ENCODE measurements around the gene SYT17.

SYT17 gene

GRCh38 chr16:19138601-19139000 is 29.4 kb upstream of the SYT17 start:
- DNase-seq (ENCODE audit: low read depth, low spot score): peak; percentile 76
- in situ Hi-C loops (cut with HindIII; ENCODE audit: low sequenced_read_pairs): no loop called here
- TF ChIP-seq CTCF (IDR thresholded peaks at IDR 0.05; ENCODE audit: low read depth, low read length): no peak
- H3K4me3 ChIP-seq (ENCODE audit: low read depth, low read length): no peak overlapping the region

GRCh38 chr16:19139436-19140091 is 28.5 kb upstream of the SYT17 start:
- TF ChIP-seq CTCF (IDR thresholded peaks at IDR 0.05; ENCODE audit: low read depth, low read length): no peak
- in situ Hi-C loops (cut with HindIII; ENCODE audit: low sequenced_read_pairs): no loop called here
- no peak overlapping the region for H3K4me3 ChIP-seq (ENCODE audit: low read depth, low read length)
- no peak for DNase-seq (ENCODE audit: low read depth, low spot score)

- no peak for DNase-seq (ENCODE audit: low read depth, low spot score)
- in situ Hi-C loops (cut with HindIII; ENCODE audit: low sequenced_read_pairs): no loop called here
- H3K4me3 ChIP-seq (ENCODE audit: low read depth, low read length): no peak overlapping the region
- TF ChIP-seq CTCF (IDR thresholded peaks at IDR 0.05; ENCODE audit: low read depth, low read length): no peak
These were observed 27.6 kb upstream of the SYT17 start for GRCh38 chr16:19140396-19140795.

- in situ Hi-C loops (cut with HindIII; ENCODE audit: low sequenced_read_pairs): no loop called here
- H3K4me3 ChIP-seq (ENCODE audit: low read depth, low read length): no peak overlapping the region
- no peak for TF ChIP-seq CTCF (IDR thresholded peaks at IDR 0.05; ENCODE audit: low read depth, low read length)
- no peak for DNase-seq (ENCODE audit: low read depth, low spot score)
These were observed 25.0 kb upstream of the SYT17 start for GRCh38 chr16:19142939-19143598.

GRCh38 chr16:19143599-19143956 is 24.5 kb upstream of the SYT17 start:
- no peak for TF ChIP-seq CTCF (IDR thresholded peaks at IDR 0.05; ENCODE audit: low read depth, low read length)
- H3K4me3 ChIP-seq (ENCODE audit: low read depth, low read length): no peak overlapping the region
- DNase-seq (ENCODE audit: low read depth, low spot score): no peak
- in situ Hi-C loops (cut with HindIII; ENCODE audit: low sequenced_read_pairs): no loop called here

- TF ChIP-seq CTCF (IDR thresholded peaks at IDR 0.05; ENCODE audit: low read depth, low read length): no peak
- H3K4me3 ChIP-seq (ENCODE audit: low read depth, low read length): no peak overlapping the region
- DNase-seq (ENCODE audit: low read depth, low spot score): no peak
- in situ Hi-C loops (cut with HindIII; ENCODE audit: low sequenced_read_pairs): no loop called here
These were observed 23.0 kb upstream of the SYT17 start for GRCh38 chr16:19145010-19145409.

All from astrocyte of the spinal cord (primary cell).